SU-DHL-6 (cell line): ENCODE measurements around the gene LRP3.

ENCODE experiments used
- EZH2phosphoT487 ChIP-seq: fragments of 200-600 bp; sonication (generic), shearing (Covaris generic); conservative IDR thresholded peaks from 2 replicates; pipeline ENCODE4 v1.6.1; 2018; ENCODE audit warnings: mild to moderate bottlenecking, antibody characterized with exemption, low read length, moderate library complexity, mixed read lengths
- TF ChIP-seq, protein P1 (sequence below): fragments of 200-600 bp; sonication (generic); IDR thresholded peaks from one replicate; pipeline ENCODE4 v1.5.1; 2017; ENCODE audit warnings: antibody characterized with exemption, mild to moderate bottlenecking, low read length, moderate library complexity; ENCODE audit not compliant: insufficient read depth, poor library complexity, severe bottlenecking

DNA sequence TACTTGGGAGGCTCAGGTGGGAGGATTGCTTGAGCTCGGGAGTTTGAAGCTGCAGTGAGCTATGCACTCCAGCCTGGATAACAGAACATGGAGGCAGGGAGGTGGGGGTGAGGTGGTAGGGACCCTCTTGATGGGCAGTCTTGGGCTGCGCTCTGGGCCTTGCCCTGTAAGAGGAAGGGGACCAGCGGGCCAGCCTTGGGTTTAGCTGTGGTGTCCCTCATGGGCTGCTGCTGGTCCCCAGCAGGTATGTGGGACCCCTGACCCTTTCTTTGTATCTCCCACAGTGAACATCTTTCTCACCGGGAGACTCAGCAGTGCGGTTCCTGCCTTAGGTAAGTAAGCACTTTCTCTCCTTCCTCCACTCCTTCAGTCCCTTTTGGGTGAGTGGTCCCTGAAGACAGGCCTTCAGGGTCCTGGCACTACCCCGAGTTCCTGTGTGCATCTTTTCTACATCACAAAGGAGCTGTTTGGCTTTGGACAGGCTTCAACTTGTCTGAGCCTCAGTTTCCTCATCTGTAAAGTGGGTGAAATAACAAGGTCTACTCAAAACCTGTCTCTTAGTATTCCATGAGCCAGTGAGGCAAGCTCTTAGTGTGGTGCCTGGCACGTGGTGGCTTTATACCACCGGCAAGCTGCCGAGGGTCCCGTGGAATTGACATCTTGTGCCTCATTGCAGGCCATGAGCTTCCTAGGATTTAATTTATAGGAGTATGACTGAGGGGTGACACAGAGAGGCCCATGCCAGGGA is 2.5 kb downstream of the LRP3 start:
- TF ChIP-seq, protein P1, sequence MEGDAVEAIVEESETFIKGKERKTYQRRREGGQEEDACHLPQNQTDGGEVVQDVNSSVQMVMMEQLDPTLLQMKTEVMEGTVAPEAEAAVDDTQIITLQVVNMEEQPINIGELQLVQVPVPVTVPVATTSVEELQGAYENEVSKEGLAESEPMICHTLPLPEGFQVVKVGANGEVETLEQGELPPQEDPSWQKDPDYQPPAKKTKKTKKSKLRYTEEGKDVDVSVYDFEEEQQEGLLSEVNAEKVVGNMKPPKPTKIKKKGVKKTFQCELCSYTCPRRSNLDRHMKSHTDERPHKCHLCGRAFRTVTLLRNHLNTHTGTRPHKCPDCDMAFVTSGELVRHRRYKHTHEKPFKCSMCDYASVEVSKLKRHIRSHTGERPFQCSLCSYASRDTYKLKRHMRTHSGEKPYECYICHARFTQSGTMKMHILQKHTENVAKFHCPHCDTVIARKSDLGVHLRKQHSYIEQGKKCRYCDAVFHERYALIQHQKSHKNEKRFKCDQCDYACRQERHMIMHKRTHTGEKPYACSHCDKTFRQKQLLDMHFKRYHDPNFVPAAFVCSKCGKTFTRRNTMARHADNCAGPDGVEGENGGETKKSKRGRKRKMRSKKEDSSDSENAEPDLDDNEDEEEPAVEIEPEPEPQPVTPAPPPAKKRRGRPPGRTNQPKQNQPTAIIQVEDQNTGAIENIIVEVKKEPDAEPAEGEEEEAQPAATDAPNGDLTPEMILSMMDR = no peak
- TF ChIP-seq EZH2phosphoT487 = no peak
